Measurements from ENCODE around the gene FAM89B. TPM values are rescaled to one million over a fixed set of nuclear protein-coding genes. Genes with fewer than 3 reads are reported as not detected.

FAM89B gene
- total RNA-seq, 1 experiment from 2014 or later: 102 TPM

DNA sequence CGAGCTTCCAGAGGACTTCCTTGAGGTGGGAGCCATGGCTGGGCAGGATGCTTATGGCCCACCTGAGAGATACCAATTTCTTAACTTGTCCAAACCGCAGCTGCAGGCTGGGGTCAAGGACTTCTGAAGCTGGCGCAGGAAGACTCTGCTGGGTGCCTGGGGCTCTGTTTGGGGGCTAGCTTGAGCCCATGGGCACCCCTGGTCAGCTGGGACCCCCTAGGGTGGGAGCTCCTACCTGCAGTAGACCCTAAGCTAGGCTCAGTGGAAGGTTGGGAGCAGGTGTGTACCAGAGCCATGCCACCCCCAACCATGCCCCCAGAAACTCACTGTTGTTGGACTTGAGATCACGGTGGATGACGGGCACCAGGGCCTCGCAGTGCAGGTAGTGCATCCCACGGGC, 40.4 kb downstream of the FAM89B start:
- H3K27ac ChIP-seq (ENCODE audit: low read length): peak overlapping the region; percentile 92
- H3K36me3 ChIP-seq (ENCODE audit: control insufficient read depth, insufficient read depth, low read length): peaks cover 4% of the 10 kb centered on the region
- DNase-seq (ENCODE audit: low read depth, low spot score) (no peak), ATAC-seq (no peak)
- ChIA-PET CTCF (no interaction called here), POLR2A (interaction anchor here (1.0 kb wide), 1 partner anchor 25 kb away, joined by 3 read pairs; the partner anchor contains the start of gene SIPA1)
- no peaks in the 10 kb centered on the region for H3K27me3 ChIP-seq (ENCODE audit: control insufficient read depth, insufficient read depth, low read length)
- TF ChIP-seq, protein P1, sequence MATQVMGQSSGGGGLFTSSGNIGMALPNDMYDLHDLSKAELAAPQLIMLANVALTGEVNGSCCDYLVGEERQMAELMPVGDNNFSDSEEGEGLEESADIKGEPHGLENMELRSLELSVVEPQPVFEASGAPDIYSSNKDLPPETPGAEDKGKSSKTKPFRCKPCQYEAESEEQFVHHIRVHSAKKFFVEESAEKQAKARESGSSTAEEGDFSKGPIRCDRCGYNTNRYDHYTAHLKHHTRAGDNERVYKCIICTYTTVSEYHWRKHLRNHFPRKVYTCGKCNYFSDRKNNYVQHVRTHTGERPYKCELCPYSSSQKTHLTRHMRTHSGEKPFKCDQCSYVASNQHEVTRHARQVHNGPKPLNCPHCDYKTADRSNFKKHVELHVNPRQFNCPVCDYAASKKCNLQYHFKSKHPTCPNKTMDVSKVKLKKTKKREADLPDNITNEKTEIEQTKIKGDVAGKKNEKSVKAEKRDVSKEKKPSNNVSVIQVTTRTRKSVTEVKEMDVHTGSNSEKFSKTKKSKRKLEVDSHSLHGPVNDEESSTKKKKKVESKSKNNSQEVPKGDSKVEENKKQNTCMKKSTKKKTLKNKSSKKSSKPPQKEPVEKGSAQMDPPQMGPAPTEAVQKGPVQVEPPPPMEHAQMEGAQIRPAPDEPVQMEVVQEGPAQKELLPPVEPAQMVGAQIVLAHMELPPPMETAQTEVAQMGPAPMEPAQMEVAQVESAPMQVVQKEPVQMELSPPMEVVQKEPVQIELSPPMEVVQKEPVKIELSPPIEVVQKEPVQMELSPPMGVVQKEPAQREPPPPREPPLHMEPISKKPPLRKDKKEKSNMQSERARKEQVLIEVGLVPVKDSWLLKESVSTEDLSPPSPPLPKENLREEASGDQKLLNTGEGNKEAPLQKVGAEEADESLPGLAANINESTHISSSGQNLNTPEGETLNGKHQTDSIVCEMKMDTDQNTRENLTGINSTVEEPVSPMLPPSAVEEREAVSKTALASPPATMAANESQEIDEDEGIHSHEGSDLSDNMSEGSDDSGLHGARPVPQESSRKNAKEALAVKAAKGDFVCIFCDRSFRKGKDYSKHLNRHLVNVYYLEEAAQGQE (IDR thresholded peaks at IDR 0.05; ENCODE audit: insufficient read depth in 1 of 2, low read depth in 2 of 2, low read length in 1 of 2): no peak
- TF ChIP-seq, protein P2, sequence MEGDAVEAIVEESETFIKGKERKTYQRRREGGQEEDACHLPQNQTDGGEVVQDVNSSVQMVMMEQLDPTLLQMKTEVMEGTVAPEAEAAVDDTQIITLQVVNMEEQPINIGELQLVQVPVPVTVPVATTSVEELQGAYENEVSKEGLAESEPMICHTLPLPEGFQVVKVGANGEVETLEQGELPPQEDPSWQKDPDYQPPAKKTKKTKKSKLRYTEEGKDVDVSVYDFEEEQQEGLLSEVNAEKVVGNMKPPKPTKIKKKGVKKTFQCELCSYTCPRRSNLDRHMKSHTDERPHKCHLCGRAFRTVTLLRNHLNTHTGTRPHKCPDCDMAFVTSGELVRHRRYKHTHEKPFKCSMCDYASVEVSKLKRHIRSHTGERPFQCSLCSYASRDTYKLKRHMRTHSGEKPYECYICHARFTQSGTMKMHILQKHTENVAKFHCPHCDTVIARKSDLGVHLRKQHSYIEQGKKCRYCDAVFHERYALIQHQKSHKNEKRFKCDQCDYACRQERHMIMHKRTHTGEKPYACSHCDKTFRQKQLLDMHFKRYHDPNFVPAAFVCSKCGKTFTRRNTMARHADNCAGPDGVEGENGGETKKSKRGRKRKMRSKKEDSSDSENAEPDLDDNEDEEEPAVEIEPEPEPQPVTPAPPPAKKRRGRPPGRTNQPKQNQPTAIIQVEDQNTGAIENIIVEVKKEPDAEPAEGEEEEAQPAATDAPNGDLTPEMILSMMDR (IDR thresholded peaks at IDR 0.05): no peak
- TF ChIP-seq SIN3A (IDR thresholded peaks at IDR 0.05; ENCODE audit: borderline replicate concordance, insufficient read depth, low read depth, low read length) (no peak), TCF7L2 (IDR thresholded peaks at IDR 0.05; ENCODE audit: low read depth, low read length) (no peak), POLR2AphosphoS5 (IDR thresholded peaks at IDR 0.05; ENCODE audit: low read depth, low read length) (no peak)
- no TSS peak for BruUV-seq (replicated peaks)
- H3K4me3 ChIP-seq (ENCODE audit: low read depth in 2 of 2, low read length in 2 of 2): peak overlapping the region; percentile 60 to 95
- intact Hi-C loops (cut with micrococcal nuclease; ENCODE audit: unreplicated experiment): no loop called here
- in situ Hi-C loops (cut with HindIII; ENCODE audit: low pct_unique_long_range_greater_than_20kb, low sequenced_read_pairs): no loop called here
- peaks cover 44% of the 10 kb centered on the region for H3K4me1 ChIP-seq (ENCODE audit: control insufficient read depth, insufficient read depth, low read length)
- no peaks in the 10 kb centered on the region for H3K9me3 ChIP-seq (ENCODE audit: control insufficient read depth, insufficient read depth, low read depth, low read length)

DNA sequence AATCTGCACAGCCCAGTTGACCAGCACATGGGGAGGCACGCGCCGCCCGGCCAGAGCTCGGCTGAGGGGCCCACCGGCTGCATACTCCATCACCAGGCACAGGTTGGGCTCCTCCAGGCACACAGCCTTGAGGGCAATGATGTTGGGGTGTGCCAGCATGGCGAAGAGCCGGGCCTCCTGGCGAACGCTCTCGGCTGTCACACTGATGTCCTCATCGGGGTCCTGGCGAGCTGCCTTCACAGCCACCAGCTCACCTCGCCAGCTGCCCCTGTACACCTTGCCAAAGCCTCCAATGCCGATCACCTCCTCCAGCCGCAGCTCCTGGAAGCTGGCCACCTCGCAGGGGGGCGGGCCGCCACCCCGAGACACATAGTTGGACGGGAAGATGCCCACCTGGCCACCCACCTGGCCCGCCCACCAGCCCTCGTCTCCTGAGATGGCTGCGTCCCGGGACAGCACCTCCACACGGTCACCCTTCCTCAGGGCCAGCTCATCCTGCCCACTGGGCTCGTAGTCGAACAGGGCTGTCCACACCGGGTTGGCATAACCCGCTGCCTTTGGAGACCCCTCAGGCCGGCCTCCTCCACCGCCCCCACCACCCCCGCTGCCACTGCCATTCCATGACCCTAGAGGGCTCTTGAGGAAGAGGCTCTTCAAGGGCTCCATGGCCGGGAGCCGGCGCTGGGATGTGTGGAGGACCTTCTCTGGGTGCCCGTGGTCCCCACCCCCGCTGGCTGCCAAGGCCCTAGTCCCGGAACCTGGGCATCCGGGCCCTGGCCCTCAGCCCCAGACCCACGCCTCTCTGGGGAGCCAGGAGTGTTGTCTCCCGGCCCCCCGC, 41.0 kb downstream of the FAM89B start:
- intact Hi-C loops (cut with micrococcal nuclease; ENCODE audit: unreplicated experiment) (no loop called here), in situ Hi-C loops (cut with HindIII; ENCODE audit: low pct_unique_long_range_greater_than_20kb, low sequenced_read_pairs) (no loop called here)
- Histone ChIP-seq H3K27ac (ENCODE audit: low read length) (peak overlapping the region; percentile 92), H3K4me1 (ENCODE audit: control insufficient read depth, insufficient read depth, low read length) (peaks cover 44% of the 10 kb centered on the region), H3K4me3 (ENCODE audit: low read depth in 2 of 2, low read length in 2 of 2) (peak overlapping the region; percentile 60 to 95), H3K36me3 (ENCODE audit: control insufficient read depth, insufficient read depth, low read length) (peaks cover 10% of the 10 kb centered on the region), H3K9me3 (ENCODE audit: control insufficient read depth, insufficient read depth, low read depth, low read length) (no peaks in the 10 kb centered on the region), H3K27me3 (ENCODE audit: control insufficient read depth, insufficient read depth, low read length) (no peaks in the 10 kb centered on the region)
- ChIA-PET CTCF (no interaction called here), POLR2A (interaction anchor here (0.6 to 1.0 kb wide), 2 partner anchors 24 to 275 kb away, joined by 3 to 13 read pairs; partner anchors contain the start of genes FIBP and SIPA1)
- peak; percentile 0 for ATAC-seq
- TF ChIP-seq TCF7L2 (IDR thresholded peaks at IDR 0.05; ENCODE audit: low read depth, low read length): no peak
- TF ChIP-seq, protein P2 (IDR thresholded peaks at IDR 0.05): no peak
- TF ChIP-seq SIN3A (IDR thresholded peaks at IDR 0.05; ENCODE audit: borderline replicate concordance, insufficient read depth, low read depth, low read length): no peak
- TF ChIP-seq POLR2AphosphoS5 (IDR thresholded peaks at IDR 0.05; ENCODE audit: low read depth, low read length): no peak
- TF ChIP-seq, protein P1 (IDR thresholded peaks at IDR 0.05; ENCODE audit: insufficient read depth in 1 of 2, low read depth in 2 of 2, low read length in 1 of 2): no peak
- BruUV-seq (replicated peaks): no TSS peak
- DNase-seq (ENCODE audit: low read depth, low spot score): no peak
